Tibial nerve (tissue), 4 donors: ENCODE measurements around the gene VPS26C. TPM values are rescaled to one million over a fixed set of nuclear protein-coding genes. Genes with fewer than 3 reads are reported as not detected.
"Not testable (repeated sequence)": the region's sequence is repeated elsewhere in the genome, so short reads cannot be mapped to it uniquely, and the experiment has no call there.

ENCODE experiments used
- DNase-seq, 2 donors: peaks; one replicate each; pipeline ENCODE4 v3.0.0-alpha.2; 2019; ENCODE audit warnings: low spot score in 2 of 2
- H3K27ac ChIP-seq, 4 donors: fragments of 200-600 bp; sonication (generic) in 3 of 4; one replicate each; pipeline ENCODE4 v1.5.1; 2017 to 2019; ENCODE audit warnings: mild to moderate bottlenecking in 1 of 4
- H3K27me3 ChIP-seq, 2 donors: fragments of 200-600 bp; sonication (generic) in 1 of 2; one replicate each; pipeline versions ENCODE4 v1.5.1 to v1.6.0; 2017 to 2019
- H3K36me3 ChIP-seq, 3 donors: fragments of 200-600 bp; sonication (generic); one replicate each; pipeline ENCODE4 v1.5.1; 2018 to 2019
- H3K4me1 ChIP-seq, 4 donors: fragments of 200-600 bp; sonication (generic) in 3 of 4; one replicate each; pipeline ENCODE4 v1.5.1; 2017 to 2019
- H3K4me3 ChIP-seq, 4 donors: fragments of 200-600 bp; sonication (generic) in 3 of 4; one replicate each; pipeline ENCODE4 v1.5.1; 2017 to 2019; ENCODE audit warnings: mild to moderate bottlenecking in 1 of 4, moderate library complexity in 1 of 4
- H3K9me3 ChIP-seq, 4 donors: fragments of 200-600 bp; sonication (generic) in 3 of 4; one replicate each; pipeline ENCODE4 v1.5.1; 2017 to 2019
- EP300 ChIP-seq, 2 donors: sonication (generic); formaldehyde crosslinking; IDR thresholded peaks; one replicate each; pipeline ENCODE4 v1.6.1; 2017; ENCODE audit warnings: antibody characterized with exemption in 2 of 2, mild to moderate bottlenecking in 1 of 2
- POLR2A ChIP-seq, 2 donors: fragments of 450-650 bp; IDR thresholded peaks; one replicate each; pipeline ENCODE4 v1.6.1; 2017; ENCODE audit warnings: antibody characterized with exemption in 2 of 2, mild to moderate bottlenecking in 2 of 2, moderate library complexity in 2 of 2
- WGBS, 2 donors: methylation state at CpG; one replicate each; pipeline ENCODE4 v1.1.5; 2018; 5-methylcytosine and 5-hydroxymethylcytosine counted together
- total RNA-seq, 4 donors: library from RNA; depleted of rRNA; stranded (reverse); fragments of >200 nt; gene quantifications; one replicate each; pipeline ENCODE4 v1.1.0, GENCODE V29; 2016
- TF ChIP-seq, protein P1 (sequence below), 5 experiments: fragments of 200-600 bp in 3 of 5; fragments of 450-650 bp in 2 of 5; sonication (generic) in 3 of 5; IDR thresholded peaks; one replicate each; pipeline ENCODE4 v1.5.1; 2016 to 2019; ENCODE audit warnings: antibody characterized with exemption in 5 of 5, mild to moderate bottlenecking in 3 of 5, moderate library complexity in 2 of 5

VPS26C gene
- total RNA-seq, 4 donors from 2014 or later = 34.7 to 55.8 (median 51.6) TPM

DNA sequence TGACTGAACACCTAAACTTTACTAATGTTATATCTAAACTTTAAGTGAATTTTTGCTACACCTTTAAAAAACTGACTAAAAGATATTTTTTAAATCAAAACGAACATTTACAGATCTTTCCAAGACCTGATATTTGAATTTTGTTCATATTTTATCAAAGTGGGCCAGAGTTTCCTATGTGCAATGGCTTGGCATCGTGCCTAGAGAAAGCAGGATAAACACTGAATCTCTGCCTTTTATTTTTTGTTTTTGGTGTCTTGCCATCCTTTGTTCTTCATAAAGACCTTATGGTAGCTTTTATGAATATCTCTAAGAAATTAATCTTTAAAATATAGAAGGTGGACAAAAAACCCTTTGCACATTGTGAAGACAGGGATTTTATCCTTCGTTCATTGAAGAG lies 25.8 kb upstream of the VPS26C start:
- WGBS, 2 donors = 40 to 44% methylated on average over 3 of the region's 3 CpGs
- Histone ChIP-seq H3K4me3 (no peak overlapping the region), H3K9me3 (no peaks in the 10 kb centered on the region), H3K27me3 (no peaks in the 10 kb centered on the region), H3K4me1 (no peaks in the 10 kb centered on the region), H3K27ac (no peak overlapping the region), H3K36me3 (no peaks in the 10 kb centered on the region)
- DNase-seq = peak in 1 of 2 donors; percentile 13
- TF ChIP-seq, protein P1, sequence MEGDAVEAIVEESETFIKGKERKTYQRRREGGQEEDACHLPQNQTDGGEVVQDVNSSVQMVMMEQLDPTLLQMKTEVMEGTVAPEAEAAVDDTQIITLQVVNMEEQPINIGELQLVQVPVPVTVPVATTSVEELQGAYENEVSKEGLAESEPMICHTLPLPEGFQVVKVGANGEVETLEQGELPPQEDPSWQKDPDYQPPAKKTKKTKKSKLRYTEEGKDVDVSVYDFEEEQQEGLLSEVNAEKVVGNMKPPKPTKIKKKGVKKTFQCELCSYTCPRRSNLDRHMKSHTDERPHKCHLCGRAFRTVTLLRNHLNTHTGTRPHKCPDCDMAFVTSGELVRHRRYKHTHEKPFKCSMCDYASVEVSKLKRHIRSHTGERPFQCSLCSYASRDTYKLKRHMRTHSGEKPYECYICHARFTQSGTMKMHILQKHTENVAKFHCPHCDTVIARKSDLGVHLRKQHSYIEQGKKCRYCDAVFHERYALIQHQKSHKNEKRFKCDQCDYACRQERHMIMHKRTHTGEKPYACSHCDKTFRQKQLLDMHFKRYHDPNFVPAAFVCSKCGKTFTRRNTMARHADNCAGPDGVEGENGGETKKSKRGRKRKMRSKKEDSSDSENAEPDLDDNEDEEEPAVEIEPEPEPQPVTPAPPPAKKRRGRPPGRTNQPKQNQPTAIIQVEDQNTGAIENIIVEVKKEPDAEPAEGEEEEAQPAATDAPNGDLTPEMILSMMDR (IDR thresholded peaks at IDR 0.05) = no peak
- TF ChIP-seq EP300 (IDR thresholded peaks at IDR 0.05) = no peak
- TF ChIP-seq POLR2A (IDR thresholded peaks at IDR 0.05) = no peak

DNA sequence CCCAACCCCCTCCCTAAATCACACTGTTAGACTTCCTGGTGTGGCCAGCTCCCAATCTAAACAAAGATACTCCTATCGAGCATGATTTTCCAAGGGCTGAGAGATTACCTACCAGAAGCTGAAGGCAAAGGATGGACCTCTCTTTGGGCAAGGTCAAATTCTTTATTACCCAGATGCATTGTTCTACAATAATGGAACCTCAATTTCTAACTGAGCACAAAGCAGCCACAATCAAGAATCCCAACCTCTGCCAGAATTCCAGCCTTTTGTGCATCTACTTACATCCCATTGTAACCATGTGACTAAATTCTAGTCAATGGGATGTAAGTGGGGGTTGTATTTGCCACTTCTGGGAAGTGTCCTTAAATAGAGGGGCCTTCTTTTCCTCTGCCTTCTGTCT lies 24.9 kb upstream of the VPS26C start:
- Histone ChIP-seq H3K27ac (no peak overlapping the region), H3K4me3 (no peak overlapping the region), H3K27me3 (no peaks in the 10 kb centered on the region), H3K4me1 (no peaks in the 10 kb centered on the region), H3K9me3 (no peaks in the 10 kb centered on the region), H3K36me3 (no peaks in the 10 kb centered on the region)
- no peak for DNase-seq
- TF ChIP-seq POLR2A (IDR thresholded peaks at IDR 0.05) = no peak
- 20 to 36% methylated on average over 1 of the region's 1 CpG for WGBS, 2 donors

- not testable (repeated sequence) for H3K27me3 ChIP-seq, H3K4me1 ChIP-seq, H3K36me3 ChIP-seq, H3K4me3 ChIP-seq, DNase-seq, H3K9me3 ChIP-seq, H3K27ac ChIP-seq
- WGBS, 2 donors = 97 to 99% methylated on average over 33 to 37 of the region's 38 CpGs
Measured at GRCh38 chr21:37283191-37283710, 16.1 kb upstream of the VPS26C start.

- not testable (repeated sequence) for H3K27me3 ChIP-seq, H3K36me3 ChIP-seq, DNase-seq, H3K27ac ChIP-seq, H3K9me3 ChIP-seq, H3K4me1 ChIP-seq
- WGBS, 2 donors = 52 to 69% methylated on average over 10 of the region's 10 CpGs
- peak overlapping the region in 1 of 4 donors; percentile 22 for H3K4me3 ChIP-seq
Measured at GRCh38 chr21:37282602-37283001, 15.5 kb upstream of the VPS26C start.

DNA sequence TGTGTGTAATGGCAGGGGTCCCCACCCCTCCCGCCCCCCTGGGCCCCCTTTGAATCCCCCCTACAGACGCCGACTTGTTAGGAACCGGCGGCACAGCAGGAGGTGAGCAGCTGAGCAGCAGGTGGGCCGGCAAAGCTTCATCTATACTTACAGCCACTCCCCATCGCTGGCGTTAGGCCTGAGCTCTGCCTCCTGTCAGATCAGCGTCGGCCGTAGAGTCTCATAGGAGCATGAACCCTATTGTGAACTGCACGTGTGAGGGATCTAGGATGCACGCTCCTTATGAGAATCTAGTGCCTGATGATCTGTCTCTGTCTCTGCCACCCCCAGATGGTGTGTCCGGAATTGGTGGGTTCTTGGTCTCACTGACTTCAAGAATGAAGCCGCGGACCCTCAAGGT lies 14.9 kb upstream of the VPS26C start:
- H3K27me3 ChIP-seq = no peaks in the 10 kb centered on the region
- no peak for DNase-seq
- no peaks in the 10 kb centered on the region for H3K36me3 ChIP-seq
- 38 to 75% methylated on average over 13 to 16 of the region's 16 CpGs for WGBS, 2 donors
- no peaks in the 10 kb centered on the region for H3K4me1 ChIP-seq
- TF ChIP-seq EP300 (IDR thresholded peaks at IDR 0.05) (no peak), POLR2A (IDR thresholded peaks at IDR 0.05) (no peak)
- TF ChIP-seq, protein P1 (IDR thresholded peaks at IDR 0.05) = no peak
- H3K27ac ChIP-seq = no peak overlapping the region
- H3K9me3 ChIP-seq = no peaks in the 10 kb centered on the region
- peak overlapping the region in 1 of 4 donors; percentile 22 for H3K4me3 ChIP-seq

- Histone ChIP-seq H3K4me1 (no peaks in the 10 kb centered on the region), H3K27ac (no peak overlapping the region), H3K9me3 (no peaks in the 10 kb centered on the region), H3K4me3 (peak overlapping the region in 1 of 4 donors; percentile 22), H3K36me3 (no peaks in the 10 kb centered on the region), H3K27me3 (no peaks in the 10 kb centered on the region)
- 63 to 73% methylated on average over 10 of the region's 10 CpGs for WGBS, 2 donors
- DNase-seq = no peak
- TF ChIP-seq EP300 (IDR thresholded peaks at IDR 0.05) (no peak), POLR2A (IDR thresholded peaks at IDR 0.05) (no peak)
- TF ChIP-seq, protein P1 (IDR thresholded peaks at IDR 0.05) = no peak
Measured at GRCh38 chr21:37281579-37281978, 14.4 kb upstream of the VPS26C start.

DNA sequence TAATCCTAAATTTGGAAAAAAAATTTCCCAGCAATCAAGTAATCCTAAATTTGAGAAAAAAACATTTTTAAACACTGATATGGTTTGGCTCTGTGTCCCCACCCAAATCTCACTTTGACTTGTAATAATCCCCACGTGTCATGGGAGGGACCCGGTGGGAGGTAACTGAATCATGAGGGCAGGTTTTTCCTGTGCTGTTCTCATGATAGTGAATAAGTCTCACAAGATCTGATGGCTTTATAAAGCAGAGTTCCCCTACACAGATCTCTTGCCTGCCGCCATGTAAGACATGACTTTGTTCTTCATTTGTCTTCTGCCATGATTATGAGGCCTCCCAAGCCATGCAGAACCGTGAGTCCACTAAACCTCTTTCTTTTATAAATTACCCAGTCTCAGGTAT lies 12.1 kb upstream of the VPS26C start:
- WGBS, 2 donors = 84 to 89% methylated on average over 4 of the region's 4 CpGs
- not testable (repeated sequence) for DNase-seq, H3K9me3 ChIP-seq, H3K4me3 ChIP-seq, H3K4me1 ChIP-seq, H3K27ac ChIP-seq, H3K36me3 ChIP-seq, H3K27me3 ChIP-seq
